Suprapubic skin (tissue), 4 donors: ENCODE data around the gene IL1R1. TPM values are rescaled to one million over a fixed set of nuclear protein-coding genes. Genes with fewer than 3 reads are reported as not detected.
"Not testable (repeated sequence)": the region's sequence is repeated elsewhere in the genome, so short reads cannot be mapped to it uniquely, and the experiment has no call there.

Experiments used
- DNase-seq, 2 donors: peaks; one replicate each; pipeline ENCODE4 v3.0.0-alpha.2; 2019; ENCODE audit warnings: low spot score in 2 of 2
- H3K27ac ChIP-seq: fragments of 200-600 bp; sonication (generic); one replicate; pipeline ENCODE4 v1.5.1; 2019
- H3K27me3 ChIP-seq: fragments of 200-600 bp; sonication (generic); one replicate; pipeline ENCODE4 v1.5.1; 2019
- H3K36me3 ChIP-seq: fragments of 200-600 bp; sonication (generic); one replicate; pipeline ENCODE4 v1.5.1; 2019
- H3K4me1 ChIP-seq: fragments of 200-600 bp; sonication (generic); one replicate; pipeline ENCODE4 v1.5.1; 2019
- H3K4me3 ChIP-seq: fragments of 200-600 bp; sonication (generic); one replicate; pipeline ENCODE4 v1.5.1; 2019; ENCODE audit warnings: mild to moderate bottlenecking
- H3K9me3 ChIP-seq: fragments of 200-600 bp; sonication (generic); one replicate; pipeline ENCODE4 v1.5.1; 2019
- CTCF ChIP-seq, 2 donors: fragments of 200-600 bp in 1 of 2; fragments of 450-650 bp in 1 of 2; sonication (generic) in 1 of 2; IDR thresholded peaks; one replicate each; pipeline ENCODE4 v1.5.1; 2016 to 2019; ENCODE audit warnings: antibody characterized with exemption in 2 of 2, mild to moderate bottlenecking in 1 of 2, moderate library complexity in 1 of 2
- EP300 ChIP-seq: sonication (generic); formaldehyde crosslinking; IDR thresholded peaks from one replicate; pipeline ENCODE4 v1.6.1; 2017; ENCODE audit warnings: antibody characterized with exemption
- POLR2A ChIP-seq, 2 donors: fragments of 450-650 bp; IDR thresholded peaks; one replicate each; pipeline ENCODE4 v1.6.1; 2017; ENCODE audit warnings: antibody characterized with exemption in 2 of 2, mild to moderate bottlenecking in 2 of 2, moderate library complexity in 2 of 2
- POLR2AphosphoS5 ChIP-seq, 3 donors: sonication (generic); formaldehyde crosslinking; IDR thresholded peaks; one replicate each; pipeline ENCODE4 v1.6.1; 2017; ENCODE audit warnings: antibody characterized with exemption in 3 of 3
- WGBS: methylation state at CpG from one replicate; pipeline ENCODE4 v1.1.5; 2018; 5-methylcytosine and 5-hydroxymethylcytosine counted together
- total RNA-seq, 4 donors: library from RNA; depleted of rRNA; stranded (reverse); fragments of >200 nt; gene quantifications; one replicate each; pipeline ENCODE4 v1.1.0, GENCODE V29; 2016

The IL1R1 gene
- total RNA-seq, 4 donors from 2014 or later: 52.1 to 90.0 (median 58.8) TPM

- H3K4me3 ChIP-seq: no peak overlapping the region
- H3K27me3 ChIP-seq: no peaks in the 10 kb centered on the region
- 63% methylated on average over 3 of the region's 3 CpGs for whole genome bisulfite sequencing
- no peaks in the 10 kb centered on the region for H3K9me3 ChIP-seq
- peaks cover 18% of the 10 kb centered on the region for H3K4me1 ChIP-seq
- TF ChIP-seq POLR2A (IDR thresholded peaks at IDR 0.05) (no peak), CTCF (IDR thresholded peaks at IDR 0.05) (no peak), POLR2AphosphoS5 (IDR thresholded peaks at IDR 0.05) (no peak), EP300 (no peak)
- no peaks in the 10 kb centered on the region for H3K36me3 ChIP-seq
- H3K27ac ChIP-seq: peak overlapping the region; percentile 49
- no peak for DNase-seq
Observed at GRCh38 chr2:102122115-102122514, 20.4 kb upstream of the IL1R1 start.

GRCh38 chr2:102122909-102123308, 19.6 kb upstream of the IL1R1 start:
- Histone ChIP-seq H3K4me1 (peaks cover 18% of the 10 kb centered on the region), H3K4me3 (no peak overlapping the region)
- DNase-seq: no peak

GRCh38 chr2:102124421-102124820, 18.1 kb upstream of the IL1R1 start:
- not testable (repeated sequence) for DNase-seq, H3K9me3 ChIP-seq, H3K27me3 ChIP-seq, H3K4me3 ChIP-seq, H3K27ac ChIP-seq, H3K36me3 ChIP-seq
- WGBS: 78% methylated on average over 5 of the region's 5 CpGs
- H3K4me1 ChIP-seq: peaks cover 18% of the 10 kb centered on the region

More at GRCh38 chr2:102122909-102123308, 19.6 kb upstream of the IL1R1 start:
- no peaks in the 10 kb centered on the region for H3K9me3 ChIP-seq
- no peaks in the 10 kb centered on the region for H3K27me3 ChIP-seq
- no peaks in the 10 kb centered on the region for H3K36me3 ChIP-seq
- no peak for TF ChIP-seq CTCF (IDR thresholded peaks at IDR 0.05)
- TF ChIP-seq POLR2A (IDR thresholded peaks at IDR 0.05): no peak
- no peak for TF ChIP-seq POLR2AphosphoS5 (IDR thresholded peaks at IDR 0.05)
- TF ChIP-seq EP300: no peak
- peak overlapping the region; percentile 49 for H3K27ac ChIP-seq
- 28% methylated on average over 1 of the region's 1 CpG for WGBS

- 56% methylated on average over 4 of the region's 4 CpGs for WGBS
- no peaks in the 10 kb centered on the region for H3K27me3 ChIP-seq
- no peaks in the 10 kb centered on the region for H3K36me3 ChIP-seq
- H3K27ac ChIP-seq: no peak overlapping the region
- peaks cover 18% of the 10 kb centered on the region for H3K4me1 ChIP-seq
- TF ChIP-seq POLR2A (IDR thresholded peaks at IDR 0.05) (no peak), EP300 (no peak), POLR2AphosphoS5 (IDR thresholded peaks at IDR 0.05) (no peak), CTCF (IDR thresholded peaks at IDR 0.05) (no peak)
- H3K4me3 ChIP-seq: no peak overlapping the region
- no peaks in the 10 kb centered on the region for H3K9me3 ChIP-seq
- no peak for DNase-seq
Observed at GRCh38 chr2:102126169-102126568, 16.4 kb upstream of the IL1R1 start.

- TF ChIP-seq EP300 (no peak), POLR2A (IDR thresholded peaks at IDR 0.05) (no peak), CTCF (IDR thresholded peaks at IDR 0.05) (no peak), POLR2AphosphoS5 (IDR thresholded peaks at IDR 0.05) (no peak)
- WGBS: 96% methylated on average over 2 of the region's 2 CpGs
- no peak overlapping the region for H3K4me3 ChIP-seq
- H3K27me3 ChIP-seq: no peaks in the 10 kb centered on the region
- H3K9me3 ChIP-seq: no peaks in the 10 kb centered on the region
- no peak overlapping the region for H3K27ac ChIP-seq
- peaks cover 16% of the 10 kb centered on the region for H3K4me1 ChIP-seq
- no peak for DNase-seq
- no peaks in the 10 kb centered on the region for H3K36me3 ChIP-seq
Observed at GRCh38 chr2:102126660-102127059, 15.9 kb upstream of the IL1R1 start.

- Histone ChIP-seq H3K27ac (no peak overlapping the region), H3K4me1 (peaks cover 7% of the 10 kb centered on the region), H3K9me3 (no peaks in the 10 kb centered on the region), H3K36me3 (no peaks in the 10 kb centered on the region), H3K4me3 (no peak overlapping the region), H3K27me3 (no peaks in the 10 kb centered on the region)
- TF ChIP-seq EP300 (no peak), POLR2AphosphoS5 (IDR thresholded peaks at IDR 0.05) (no peak), CTCF (IDR thresholded peaks at IDR 0.05) (no peak)
- WGBS: 100% methylated on average over 1 of the region's 1 CpG
- no peak for DNase-seq
Observed at GRCh38 chr2:102129082-102129481, 13.5 kb upstream of the IL1R1 start.
